Stimulated activated CD4-positive, alpha-beta T cell treated with anti-CD3 and anti-CD28 coated beads, Interleukin-4, amount 100 ng/mL, for 4 hours (primary cell): Measurements from ENCODE around the gene LMO2.
"Not testable (repeated sequence)": the region's sequence is repeated elsewhere in the genome, so short reads cannot be mapped to it uniquely, and the experiment has no call there.

Source experiments
- DNase-seq, 2 experiments: peaks; one replicate each; pipeline ENCODE4 v3.0.0-alpha.2; 2020

LMO2 gene

GRCh38 chr11:33859306-33859705 is 32.6 kb downstream of the LMO2 start:
- DNase-seq, result no peak

DNA sequence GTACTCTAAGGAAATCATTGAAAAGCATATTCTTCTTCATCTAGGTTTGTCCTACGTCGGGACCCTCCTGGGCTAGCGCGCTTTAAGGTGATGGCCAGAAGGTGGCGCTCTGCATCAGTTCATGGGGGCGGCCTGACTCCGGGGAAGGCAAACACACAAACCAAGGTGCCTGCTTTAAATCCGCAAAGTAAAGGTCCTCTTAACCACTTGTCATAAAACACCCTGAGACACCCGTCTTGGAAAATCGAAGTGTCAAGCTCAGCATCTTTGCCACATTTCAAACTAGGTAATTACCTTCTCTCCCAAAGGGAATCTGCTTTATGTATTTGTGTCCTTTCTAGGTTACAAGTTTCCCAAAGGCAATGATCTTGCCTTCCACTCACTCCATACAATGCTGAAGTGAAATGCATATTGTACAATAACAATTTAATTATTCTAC is 33.9 kb downstream of the LMO2 start:
- peak; percentile 68 to 77 for DNase-seq

DNA sequence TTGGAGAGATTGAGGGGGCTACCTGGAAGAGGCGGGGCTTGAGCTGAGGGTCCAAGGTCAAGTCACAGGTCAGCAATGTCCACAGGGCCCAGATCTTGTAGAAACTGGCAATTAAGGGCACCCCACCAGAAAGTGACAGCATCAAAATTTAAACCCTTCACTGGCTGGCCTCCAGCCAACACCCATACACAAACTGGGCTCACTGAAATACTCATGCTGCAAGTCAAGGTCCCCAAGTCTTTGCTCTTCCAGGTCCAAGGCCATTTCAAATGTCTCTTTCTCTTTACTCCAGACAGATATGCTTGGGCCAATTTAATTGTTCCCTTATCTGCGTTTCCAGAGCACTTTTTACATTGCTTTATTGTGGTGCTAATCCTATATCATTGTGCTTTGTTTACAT is 36.4 kb downstream of the LMO2 start:
- no peak for DNase-seq

DNA sequence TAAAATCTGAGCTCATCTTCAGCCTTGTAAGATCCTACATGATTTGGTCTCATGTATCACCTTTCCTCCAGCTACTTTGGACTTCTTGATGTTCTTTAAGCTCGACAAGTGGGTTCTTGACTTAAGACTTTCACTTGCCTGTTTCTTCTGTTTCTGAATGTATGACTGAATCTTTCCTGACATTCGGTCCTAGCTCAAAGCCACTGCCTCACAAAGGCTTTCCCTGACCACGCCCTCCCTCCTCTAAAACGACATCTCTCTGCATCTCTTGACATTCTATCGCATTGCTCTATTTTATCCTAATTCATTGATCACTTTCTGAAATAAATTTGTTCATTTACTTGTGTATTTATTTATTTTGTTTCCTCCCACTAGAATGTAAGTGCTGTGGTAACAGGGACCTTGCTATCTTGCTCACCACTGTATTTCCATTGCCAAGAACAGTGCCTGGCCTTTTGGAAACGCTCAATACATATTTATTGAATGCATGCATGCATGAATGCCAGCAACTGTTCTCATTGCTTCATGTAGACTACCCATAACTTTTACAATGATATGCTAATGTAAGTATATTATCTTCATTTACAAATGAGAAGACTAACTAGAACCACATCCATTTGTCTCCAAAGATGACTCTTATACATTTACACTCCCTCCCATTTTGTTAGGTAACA is 43.0 kb downstream of the LMO2 start:
- DNase-seq, result no peak

DNA sequence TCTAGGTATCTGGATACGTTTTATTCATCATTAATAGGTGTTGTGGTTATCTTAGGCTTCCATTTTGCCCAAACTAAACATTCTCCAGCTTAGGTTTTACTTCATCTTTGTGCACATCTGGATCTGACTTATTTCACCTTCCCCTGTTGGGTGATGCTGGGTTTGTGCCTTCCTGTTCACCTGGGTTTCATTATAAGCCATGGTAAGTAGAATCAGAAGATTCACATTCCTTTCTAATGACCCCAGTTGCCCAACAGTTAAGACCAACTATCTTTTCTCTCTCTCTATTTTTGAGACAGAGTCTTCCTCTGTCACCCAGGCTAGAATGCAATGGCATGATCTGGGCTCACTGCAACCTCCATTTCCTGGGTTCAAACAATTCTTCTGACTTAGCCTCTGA is 44.6 kb downstream of the LMO2 start:
- DNase-seq, result no peak

DNA sequence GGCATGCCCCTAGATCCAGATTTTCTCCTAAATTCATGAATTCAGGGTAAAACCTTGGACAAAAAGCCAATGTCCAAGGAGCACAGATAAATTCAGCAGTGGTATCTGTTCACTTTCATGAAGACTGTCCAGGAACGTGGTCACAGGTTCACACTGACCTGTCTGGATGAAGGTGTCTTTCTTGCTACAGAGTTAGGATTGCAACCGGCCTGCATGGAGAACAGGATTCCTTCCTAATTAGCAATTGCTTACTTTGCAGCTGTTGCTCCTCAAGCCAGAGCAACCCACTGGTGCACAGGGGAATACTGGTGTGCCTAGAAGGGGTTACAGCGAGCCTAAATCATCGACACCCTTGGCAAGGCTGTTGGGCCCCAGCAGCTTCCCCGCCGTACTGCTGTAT is 47.6 kb downstream of the LMO2 start:
- DNase-seq, result no peak

DNA sequence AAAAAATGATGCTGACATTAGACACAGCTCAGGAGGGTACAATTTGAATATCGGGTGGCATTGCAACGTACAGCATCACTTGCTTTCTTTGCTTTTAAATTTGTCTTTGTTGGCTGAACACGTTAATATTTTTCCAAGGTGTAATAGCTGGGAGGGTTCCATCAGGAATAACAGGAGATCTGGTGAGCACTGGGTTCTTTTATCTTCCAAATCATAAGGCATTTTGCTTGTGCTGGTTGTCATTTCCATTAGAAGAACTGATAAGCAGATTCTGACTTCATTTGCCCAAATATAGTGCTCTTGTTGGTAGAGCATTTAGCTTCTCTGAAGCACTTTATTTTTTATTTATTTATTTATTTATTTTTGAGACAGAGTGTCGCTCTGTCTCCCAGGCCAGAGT is 48.9 kb downstream of the LMO2 start:
- DNase-seq, result no peak

DNA sequence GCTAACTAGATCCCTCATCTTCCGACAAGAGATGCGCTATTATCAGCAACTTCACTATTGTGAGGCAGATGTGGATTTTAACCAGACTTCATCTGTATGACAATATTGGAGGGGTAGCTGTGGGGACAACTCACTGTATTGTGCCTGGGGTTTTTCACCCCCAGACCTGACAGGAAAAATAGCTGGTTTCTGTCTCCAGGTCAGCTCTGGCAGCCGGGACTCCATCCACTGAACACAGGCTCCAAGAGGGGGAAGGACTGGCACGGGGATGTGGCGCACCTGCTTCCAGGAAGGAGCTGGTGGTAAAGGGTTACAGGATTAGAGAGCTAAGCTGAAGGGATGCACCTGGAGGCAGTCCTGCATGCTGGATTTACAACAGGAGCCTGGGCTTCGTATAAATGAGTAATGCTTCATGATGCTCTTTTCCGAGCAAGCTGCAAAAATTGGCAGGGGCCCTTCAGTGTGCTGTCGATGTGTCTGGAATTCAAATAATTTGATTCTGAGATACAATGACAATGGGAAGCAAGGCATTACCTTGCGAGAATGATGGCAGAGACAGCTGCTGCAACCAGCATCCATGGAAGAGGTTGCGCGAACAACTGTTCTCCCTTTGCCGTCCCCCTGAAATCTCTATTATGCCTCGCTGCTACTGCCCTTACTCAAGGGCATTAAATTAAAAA is 49.5 kb downstream of the LMO2 start:
- DNase-seq, result no peak

DNA sequence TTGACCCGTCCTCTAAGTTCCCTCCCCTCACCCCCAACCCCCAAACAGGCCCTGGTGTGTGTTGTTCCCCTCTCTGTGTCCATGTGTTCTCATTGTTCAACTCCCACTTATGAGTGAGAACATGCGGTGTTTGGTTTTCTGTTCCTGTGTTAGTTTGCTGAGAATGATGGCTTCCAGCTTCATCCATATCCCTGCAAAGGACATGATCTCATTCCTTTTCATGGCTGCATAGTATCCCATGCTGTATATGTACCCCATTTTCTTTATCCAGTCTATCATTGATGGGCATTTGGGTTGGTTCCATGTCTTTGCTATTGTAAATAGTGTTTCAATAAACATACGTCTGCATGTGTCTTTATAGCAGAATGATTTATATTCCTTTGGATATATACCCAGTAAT is 53.6 kb downstream of the LMO2 start:
- DNase-seq, result not testable (repeated sequence)

GRCh38 chr11:33837334-33837733 is 54.5 kb downstream of the LMO2 start:
- not testable (repeated sequence) for DNase-seq

DNA sequence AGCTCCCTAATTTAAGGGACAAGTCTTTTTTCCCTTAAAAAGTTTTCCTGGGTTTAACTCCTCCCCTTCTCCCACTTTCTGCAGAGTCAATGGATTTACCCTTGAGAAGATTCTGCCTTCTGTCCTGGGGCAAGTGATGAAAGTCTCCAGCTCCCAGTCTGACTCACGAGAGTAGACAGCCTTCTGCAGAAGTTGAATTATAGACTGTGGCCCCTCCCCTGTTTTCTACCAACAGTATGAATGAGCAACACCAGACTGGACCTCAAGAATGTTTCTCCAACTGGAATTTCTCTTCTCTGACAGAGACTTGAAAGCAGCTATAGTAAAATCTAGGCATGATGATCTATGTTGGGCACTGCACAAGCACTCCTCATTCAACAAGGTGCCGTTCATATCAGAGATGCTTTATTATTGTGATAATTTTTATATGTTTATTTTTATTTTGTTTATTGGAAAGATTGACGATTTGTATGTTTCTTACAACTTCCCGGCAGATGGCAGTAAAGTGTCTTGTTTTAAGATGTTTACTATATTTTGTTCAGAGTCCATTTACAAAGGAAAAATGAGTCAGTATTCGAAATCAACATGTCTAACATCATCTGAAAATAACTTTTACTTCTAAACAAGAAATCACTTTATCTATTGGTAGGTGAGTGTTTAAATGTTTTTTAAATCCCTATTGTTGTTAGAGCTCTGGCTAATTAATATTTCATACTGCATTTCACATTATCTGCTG is 56.6 kb downstream of the LMO2 start:
- DNase-seq, result no peak

DNA sequence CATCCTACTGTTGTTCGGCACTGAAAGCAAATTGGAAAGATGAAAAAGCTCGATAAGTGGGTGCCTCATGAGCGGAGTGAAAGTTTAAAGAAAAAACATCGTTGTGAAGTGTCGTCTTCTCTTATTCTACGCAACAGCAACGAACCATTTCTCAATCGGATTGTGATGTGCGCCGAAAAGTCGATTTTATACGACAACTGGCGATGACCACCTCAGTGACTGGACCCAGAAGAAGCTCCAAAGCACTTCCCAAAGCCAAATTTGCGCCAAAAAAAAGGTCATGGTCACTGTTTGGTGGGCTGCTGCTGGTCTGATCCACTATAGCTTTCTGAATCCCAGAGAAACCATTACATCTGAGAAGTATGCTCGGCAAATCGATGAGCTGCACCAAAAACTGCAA is 59.2 kb downstream of the LMO2 start:
- no peak for DNase-seq

DNA sequence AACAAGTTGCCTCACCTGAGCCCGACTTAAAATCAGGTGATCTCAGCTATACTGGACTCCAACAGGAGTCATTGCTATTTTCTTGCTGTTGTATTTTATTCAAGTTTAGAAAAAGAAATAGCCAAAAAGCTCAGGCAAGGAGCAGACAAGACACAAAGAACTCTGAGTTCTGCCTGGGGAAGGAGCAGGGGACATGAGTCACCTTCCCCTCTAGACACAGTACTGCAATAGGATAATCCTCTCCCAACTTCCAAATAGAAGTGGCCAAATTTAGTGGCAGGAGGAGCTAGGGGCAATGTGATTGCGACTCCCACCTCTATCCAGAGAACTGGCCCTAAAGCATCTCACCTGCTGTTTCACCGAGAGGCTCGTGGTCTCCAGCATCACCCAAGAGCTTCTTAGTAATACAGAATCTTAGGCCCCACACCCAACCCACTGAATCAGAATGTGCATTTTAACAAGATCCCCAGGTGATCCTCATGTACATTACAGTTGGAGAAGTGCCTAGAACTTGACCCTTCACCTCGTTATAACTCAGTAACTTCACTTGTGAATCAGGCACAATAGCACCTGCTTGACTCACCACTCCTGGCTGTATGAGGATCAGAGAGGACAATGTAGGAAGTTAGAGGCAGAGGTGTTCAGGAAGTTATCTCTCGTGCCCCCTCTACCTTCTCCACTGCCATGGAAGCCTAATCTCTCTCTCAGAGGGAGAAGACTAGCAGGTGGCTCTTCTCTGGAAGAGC is 60.8 kb downstream of the LMO2 start:
- DNase-seq, result no peak

DNA sequence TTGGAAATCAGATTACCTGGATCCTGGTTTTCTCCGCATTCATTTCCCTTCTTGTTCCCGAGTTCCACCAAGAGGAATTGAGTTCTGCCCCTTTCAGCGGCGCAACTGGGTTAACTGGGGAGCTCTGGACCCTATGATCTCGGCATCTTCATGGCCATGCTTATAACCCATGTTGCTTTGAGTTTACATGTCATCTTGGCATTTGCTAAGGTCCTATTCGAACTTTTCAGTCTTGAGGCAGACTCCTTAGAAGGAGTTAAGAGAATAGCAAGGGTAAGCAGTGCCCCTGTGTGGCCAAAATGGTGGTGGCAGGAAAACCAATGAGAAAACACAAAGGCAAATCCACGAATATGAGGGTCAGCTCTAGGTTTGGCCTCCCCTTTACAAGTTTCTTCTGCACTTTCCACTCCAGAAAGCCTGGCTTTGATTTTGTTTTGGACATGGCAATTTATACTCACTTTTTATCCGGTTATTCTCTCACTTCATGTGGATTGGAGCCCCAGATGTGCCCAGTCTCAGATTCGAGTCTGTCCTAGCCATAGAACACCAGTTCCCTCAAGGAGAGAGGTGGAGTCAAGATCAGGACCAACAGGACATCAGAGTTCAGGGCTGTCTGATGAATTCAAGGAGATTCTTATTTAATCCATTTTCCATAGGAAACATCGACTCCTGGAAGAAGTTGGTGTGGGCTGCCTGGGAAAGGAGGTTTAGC is 62.3 kb downstream of the LMO2 start:
- peak; percentile 19 to 44 for DNase-seq

DNA sequence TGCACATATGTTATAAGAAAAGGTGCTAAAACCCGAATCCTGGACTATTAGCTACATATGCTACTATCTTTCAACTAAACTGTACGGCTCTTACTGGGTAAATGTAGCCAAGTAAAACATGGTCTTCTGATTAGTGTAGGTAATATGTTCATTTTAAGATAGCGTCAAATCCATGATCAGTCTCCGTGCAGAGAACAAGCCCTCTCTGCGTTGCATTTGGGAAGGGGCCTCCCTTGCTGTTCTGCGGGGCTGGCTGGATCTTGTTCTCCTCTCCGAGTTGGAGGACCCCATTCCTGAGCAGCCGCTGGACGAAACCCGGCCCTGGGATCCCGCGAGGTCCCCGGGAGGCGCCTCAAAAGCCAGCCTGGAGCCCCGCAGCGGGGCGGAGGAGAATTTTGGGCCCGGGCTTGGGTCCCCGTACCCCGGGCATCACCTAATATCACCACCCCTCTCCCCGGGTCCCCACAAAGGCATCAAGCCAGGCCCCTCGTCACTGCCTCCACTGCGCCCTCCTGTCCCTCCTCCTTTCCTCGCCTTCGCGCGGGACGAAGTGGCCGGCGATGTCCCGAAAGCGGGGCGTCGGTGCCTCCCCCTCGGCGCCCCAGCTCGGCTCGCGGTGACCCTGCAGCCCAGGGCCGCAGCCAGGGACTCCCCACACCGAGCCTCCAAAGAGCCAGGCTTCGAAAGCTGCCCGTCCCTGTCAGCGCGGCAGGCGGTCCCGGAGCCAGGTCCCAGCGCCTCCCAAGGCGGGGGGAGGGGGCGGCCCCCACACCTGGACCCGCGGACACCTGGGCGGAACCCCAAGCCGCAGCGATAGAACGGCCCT is 63.1 kb downstream of the LMO2 start:
- DNase-seq, result peak in 1 of 2 experiments; percentile 3

- no peak for DNase-seq
These were observed 64.7 kb downstream of the LMO2 start for GRCh38 chr11:33827206-33827605.

- no peak for DNase-seq
These were observed 65.9 kb downstream of the LMO2 start for GRCh38 chr11:33825854-33826560.

DNA sequence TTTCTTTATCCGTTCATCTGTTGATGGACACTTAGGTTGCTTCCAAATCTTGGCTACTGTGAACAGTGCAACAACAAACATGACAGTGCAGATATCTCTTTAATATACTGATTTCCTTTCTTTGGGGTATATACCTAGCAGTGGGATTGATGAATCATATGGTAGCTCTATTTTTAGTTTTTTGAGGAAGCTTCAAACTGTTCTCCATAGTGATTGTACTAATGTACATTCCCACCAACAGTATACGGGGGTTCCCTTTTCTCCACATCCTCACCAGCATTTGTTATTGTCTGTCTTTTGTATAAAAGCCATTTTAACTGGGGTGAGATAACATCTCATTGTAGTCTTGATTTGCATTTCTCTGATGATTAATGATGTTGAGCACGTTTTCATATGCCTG is 68.9 kb downstream of the LMO2 start:
- not testable (repeated sequence) for DNase-seq

- no peak for DNase-seq
These were observed 72.4 kb downstream of the LMO2 start for GRCh38 chr11:33819278-33820035.
